Lung (tissue), 12 donors: ENCODE measurements around the gene NAV1. TPM values are rescaled to one million over a fixed set of nuclear protein-coding genes. Genes with fewer than 3 reads are reported as not detected.
A peak's percentile ranks its signal among the peaks of the same experiment; 100 is the strongest.

ENCODE experiments used
- ATAC-seq: fragments of 200-7000 bp; cut with Tn5 transposase; one replicate; pipeline ENCODE4 v1.9.1; 2020; ENCODE audit warnings: moderate number of reproducible peaks; ENCODE audit not compliant: insufficient read depth, low FRiP score
- DNase-seq, 3 donors: peaks; one replicate each; pipeline ENCODE4 v3.0.0-alpha.2; 2013 to 2017
- H3K27ac ChIP-seq, 2 donors: one replicate each; pipeline ENCODE4 v1.5.1; 2013; ENCODE audit warnings: mild to moderate bottlenecking in 2 of 2, moderate library complexity in 2 of 2, control low read depth in 1 of 2, inconsistent platforms in 1 of 2, low read depth in 1 of 2, low read length in 1 of 2
- H3K27me3 ChIP-seq, 3 donors: one replicate each; pipeline ENCODE4 v1.5.1; 2013; ENCODE audit warnings: low read length in 2 of 3; ENCODE audit not compliant: control insufficient read depth in 3 of 3, insufficient read depth in 3 of 3
- H3K36me3 ChIP-seq, 4 donors: one replicate each; pipeline ENCODE4 v1.5.1; 2013; ENCODE audit warnings: low read length in 4 of 4, mild to moderate bottlenecking in 1 of 4, moderate library complexity in 1 of 4; ENCODE audit not compliant: control insufficient read depth in 4 of 4, insufficient read depth in 4 of 4
- H3K4me1 ChIP-seq, 5 donors: one replicate each; pipeline ENCODE4 v1.5.1; 2013; ENCODE audit warnings: low read length in 5 of 5, mild to moderate bottlenecking in 2 of 5, moderate library complexity in 1 of 5; ENCODE audit not compliant: control insufficient read depth in 5 of 5, insufficient read depth in 5 of 5
- H3K4me3 ChIP-seq: one replicate; pipeline ENCODE4 v1.5.1; 2013; ENCODE audit warnings: mild to moderate bottlenecking, control low read depth, moderate library complexity
- H3K9ac ChIP-seq, 2 donors: one replicate each; pipeline ENCODE4 v1.5.1; 2013; ENCODE audit warnings: low read length in 2 of 2, control low read depth in 1 of 2; ENCODE audit not compliant: insufficient read depth in 1 of 2
- H3K9me3 ChIP-seq, 4 donors: one replicate each; pipeline ENCODE4 v1.5.1; 2013; ENCODE audit warnings: low read length in 3 of 4, mild to moderate bottlenecking in 1 of 4, moderate library complexity in 1 of 4; ENCODE audit not compliant: control insufficient read depth in 4 of 4, insufficient read depth in 3 of 4
- CTCF ChIP-seq: IDR thresholded peaks from 2 replicates; pipeline ENCODE4 v1.5.1; 2012; ENCODE audit warnings: mild to moderate bottlenecking; ENCODE audit errors: control extremely low read depth, extremely low read depth
- WGBS, 2 donors: extraction: QIAGEN DNeasy Blood & Tissue Kit; methylation state at CpG; one replicate each; pipeline ENCODE4 v1.1.7; 2013; 5-methylcytosine and 5-hydroxymethylcytosine counted together
- polyA plus RNA-seq, 2 donors: library from polyadenylated mRNA; stranded (reverse); fragments of 200-250 nt; gene quantifications; one replicate each; pipeline ENCODE4 v1.2.1, GENCODE V29; 2013
- total RNA-seq, 2 donors: library from RNA; depleted of rRNA in 1 of 2; stranded (reverse); fragments of >200 nt in 1 of 2; gene quantifications; one replicate each; pipeline ENCODE4 v1.2.1, GENCODE V29; 2014 to 2021
- donor health status: control.
- donor health status: control.
- donor health status: Bipolar disorder and iron deficiency.
- donor health status: healthy.
- donor health status: DM: yes; HTN: yes; CAD: no.

NAV1 gene
- total and polyA plus RNA-seq, 4 donors = 6.5 to 38.6 (median 17.9) TPM

- Histone ChIP-seq H3K36me3 (no peaks in the 10 kb centered on the region), H3K27ac (no peak overlapping the region), H3K9me3 (no peaks in the 10 kb centered on the region), H3K4me3 (no peak overlapping the region), H3K4me1 (peaks cover 0 to 29% (median 5%) of the 10 kb centered on the region in 5 donors), H3K9ac (no peak overlapping the region), H3K27me3 (no peaks in the 10 kb centered on the region)
- no peak for TF ChIP-seq CTCF
- ATAC-seq (no peak), DNase-seq (peak in 2 of 3 donors; percentile 72 to 80)
- WGBS, 2 donors = 61 to 71% methylated on average over 7 of the region's 7 CpGs
Measured at GRCh38 chr1:201557572-201557958, 18.6 kb downstream of the NAV1 start.

GRCh38 chr1:201559679-201560162 is 20.8 kb downstream of the NAV1 start:
- Histone ChIP-seq H3K4me1 (peaks cover 0 to 14% (median 0%) of the 10 kb centered on the region in 5 donors), H3K27ac (no peak overlapping the region), H3K27me3 (no peaks in the 10 kb centered on the region), H3K9me3 (no peaks in the 10 kb centered on the region), H3K4me3 (no peak overlapping the region), H3K9ac (no peak overlapping the region), H3K36me3 (no peaks in the 10 kb centered on the region)
- peak; percentile 88 for ATAC-seq
- TF ChIP-seq CTCF = peak; percentile 98
- DNase-seq = peak; percentile 81 to 89 (median 86)
- 12 to 17% methylated on average over 12 to 13 of the region's 13 CpGs for WGBS, 2 donors

- H3K9ac ChIP-seq = no peak overlapping the region
- H3K27ac ChIP-seq = no peak overlapping the region
- no peak for TF ChIP-seq CTCF
- H3K36me3 ChIP-seq = no peaks in the 10 kb centered on the region
- no peak for ATAC-seq
- no peak overlapping the region for H3K4me3 ChIP-seq
- WGBS, 2 donors = 73 to 78% methylated on average over 9 of the region's 9 CpGs
- H3K9me3 ChIP-seq = no peaks in the 10 kb centered on the region
- H3K27me3 ChIP-seq = no peaks in the 10 kb centered on the region
- DNase-seq = no peak
- H3K4me1 ChIP-seq = peaks cover 0 to 14% (median 0%) of the 10 kb centered on the region in 5 donors
Measured at GRCh38 chr1:201560328-201561194, 21.6 kb downstream of the NAV1 start.
